Colonic mucosa (tissue), 4 donors: ENCODE results near the gene SLX9. TPM values are rescaled to one million over a fixed set of nuclear protein-coding genes. Genes with fewer than 3 reads are reported as not detected.

Experiments used
- DNase-seq: peaks from one replicate; pipeline ENCODE4 v3.0.0-alpha.2; 2020
- H3K27ac ChIP-seq: fragments of 200-600 bp; one replicate; pipeline ENCODE4 v1.8.0; 2021
- H3K27me3 ChIP-seq: fragments of 200-600 bp; one replicate; pipeline ENCODE4 v1.8.0; 2021
- H3K36me3 ChIP-seq: fragments of 200-600 bp; one replicate; pipeline ENCODE4 v1.8.0; 2021
- H3K4me1 ChIP-seq: fragments of 200-600 bp; one replicate; pipeline ENCODE4 v1.8.0; 2021; ENCODE audit warnings: mild to moderate bottlenecking
- H3K4me3 ChIP-seq: fragments of 200-600 bp; one replicate; pipeline ENCODE4 v1.8.0; 2021
- H3K9ac ChIP-seq, 2 donors: one replicate each; pipeline ENCODE4 v1.7.0; 2013; ENCODE audit warnings: control low read depth in 2 of 2, low read depth in 2 of 2, low read length in 2 of 2
- H3K9me3 ChIP-seq: fragments of 200-600 bp; one replicate; pipeline ENCODE4 v1.8.0; 2021
- intact Hi-C: fragments of 100-400 bp; cut with DNase I; formaldehyde crosslinking; loops from one replicate; pipeline ENCODE4 v1.14.1; 2022
- total RNA-seq, 2 donors: library from RNA; stranded (reverse); fragmentation: NEBNext Ultra II Directional in 1 of 2; extraction: Animal tissue kit (Norgen Biotek cat#: 25700) in 1 of 2; gene quantifications; one replicate each; pipeline ENCODE4 v1.2.1, GENCODE V29; 2021
- TF ChIP-seq, protein P1 (sequence below): fragments of 200-600 bp; IDR thresholded peaks from one replicate; pipeline ENCODE4 v1.8.0; 2022; ENCODE audit warnings: antibody characterized with exemption, mild to moderate bottlenecking
- donor health status: healthy.
- donor health status: DM: no; HTN: no; CAD: no.
- donor health status: DM: no; HTN: no; CAD: no.

The SLX9 gene
- total RNA-seq, 2 donors from 2014 or later, result 30.6 to 50.1 TPM

- Histone ChIP-seq H3K4me3 (no peak overlapping the region), H3K4me1 (no peaks in the 10 kb centered on the region), H3K9me3 (no peaks in the 10 kb centered on the region), H3K9ac (no peak overlapping the region), H3K36me3 (no peaks in the 10 kb centered on the region), H3K27ac (no peak overlapping the region), H3K27me3 (no peaks in the 10 kb centered on the region)
- TF ChIP-seq, protein P1, sequence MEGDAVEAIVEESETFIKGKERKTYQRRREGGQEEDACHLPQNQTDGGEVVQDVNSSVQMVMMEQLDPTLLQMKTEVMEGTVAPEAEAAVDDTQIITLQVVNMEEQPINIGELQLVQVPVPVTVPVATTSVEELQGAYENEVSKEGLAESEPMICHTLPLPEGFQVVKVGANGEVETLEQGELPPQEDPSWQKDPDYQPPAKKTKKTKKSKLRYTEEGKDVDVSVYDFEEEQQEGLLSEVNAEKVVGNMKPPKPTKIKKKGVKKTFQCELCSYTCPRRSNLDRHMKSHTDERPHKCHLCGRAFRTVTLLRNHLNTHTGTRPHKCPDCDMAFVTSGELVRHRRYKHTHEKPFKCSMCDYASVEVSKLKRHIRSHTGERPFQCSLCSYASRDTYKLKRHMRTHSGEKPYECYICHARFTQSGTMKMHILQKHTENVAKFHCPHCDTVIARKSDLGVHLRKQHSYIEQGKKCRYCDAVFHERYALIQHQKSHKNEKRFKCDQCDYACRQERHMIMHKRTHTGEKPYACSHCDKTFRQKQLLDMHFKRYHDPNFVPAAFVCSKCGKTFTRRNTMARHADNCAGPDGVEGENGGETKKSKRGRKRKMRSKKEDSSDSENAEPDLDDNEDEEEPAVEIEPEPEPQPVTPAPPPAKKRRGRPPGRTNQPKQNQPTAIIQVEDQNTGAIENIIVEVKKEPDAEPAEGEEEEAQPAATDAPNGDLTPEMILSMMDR, result no peak
- intact Hi-C loops, result no loop called here
- no peak for DNase-seq
These were observed 36.7 kb upstream of the SLX9 start for GRCh38 chr21:44903050-44903685.

GRCh38 chr21:44903689-44904088 lies 36.1 kb upstream of the SLX9 start:
- Histone ChIP-seq H3K27me3 (no peaks in the 10 kb centered on the region), H3K4me3 (no peak overlapping the region), H3K9ac (no peak overlapping the region), H3K9me3 (no peaks in the 10 kb centered on the region), H3K4me1 (no peaks in the 10 kb centered on the region), H3K36me3 (no peaks in the 10 kb centered on the region), H3K27ac (no peak overlapping the region)
- no peak for DNase-seq
- TF ChIP-seq, protein P1, result no peak
- intact Hi-C loops, result no loop called here

- no peak overlapping the region for H3K9ac ChIP-seq
- H3K4me3 ChIP-seq, result no peak overlapping the region
- H3K9me3 ChIP-seq, result no peaks in the 10 kb centered on the region
- intact Hi-C loops, result no loop called here
- no peak overlapping the region for H3K27ac ChIP-seq
- DNase-seq, result no peak
- no peaks in the 10 kb centered on the region for H3K4me1 ChIP-seq
- no peaks in the 10 kb centered on the region for H3K36me3 ChIP-seq
- TF ChIP-seq, protein P1, result no peak
- H3K27me3 ChIP-seq, result no peaks in the 10 kb centered on the region
These were observed 35.5 kb upstream of the SLX9 start for GRCh38 chr21:44904141-44904923.

DNA sequence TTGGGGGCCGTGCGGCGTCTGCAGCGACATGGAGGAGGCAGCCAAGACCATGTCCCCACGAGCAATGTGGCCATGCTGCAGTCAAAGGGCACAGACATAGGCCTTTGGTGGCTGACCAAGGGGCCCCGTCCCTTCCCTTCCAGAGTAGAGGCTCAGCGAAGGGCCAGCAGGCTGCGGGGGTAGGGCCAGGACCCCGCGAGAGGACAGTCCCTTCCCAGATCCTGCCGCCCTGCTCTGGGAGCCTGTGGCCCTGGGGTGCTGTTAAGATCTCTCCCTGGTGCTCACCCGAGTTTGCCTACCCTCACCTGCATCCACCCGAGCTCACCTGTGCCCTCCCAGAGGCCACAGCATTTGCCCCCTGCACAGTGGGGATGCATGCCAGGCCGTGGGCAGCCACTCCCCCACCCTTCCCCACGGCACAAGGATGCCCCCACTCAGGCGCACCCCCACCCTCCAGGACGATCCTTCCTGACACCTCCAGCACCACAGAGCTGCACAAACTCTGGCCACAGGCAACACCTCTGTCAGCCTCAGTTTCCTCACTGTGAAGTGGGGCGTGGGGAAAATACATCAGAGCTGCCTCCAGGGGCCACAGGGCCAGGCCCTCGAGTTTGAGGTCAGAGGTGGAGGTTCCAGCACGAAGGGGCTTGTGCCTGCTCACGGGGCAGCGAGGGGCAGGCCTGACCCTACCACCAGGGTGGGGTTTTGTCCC lies 34.7 kb upstream of the SLX9 start:
- Histone ChIP-seq H3K9me3 (no peaks in the 10 kb centered on the region), H3K9ac (no peak overlapping the region), H3K27me3 (no peaks in the 10 kb centered on the region), H3K4me3 (no peak overlapping the region), H3K36me3 (no peaks in the 10 kb centered on the region), H3K4me1 (no peaks in the 10 kb centered on the region), H3K27ac (no peak overlapping the region)
- intact Hi-C loops, result no loop called here
- TF ChIP-seq, protein P1, result no peak
- no peak for DNase-seq

- no peaks in the 10 kb centered on the region for H3K36me3 ChIP-seq
- H3K9me3 ChIP-seq, result no peaks in the 10 kb centered on the region
- no peaks in the 10 kb centered on the region for H3K27me3 ChIP-seq
- peaks cover 2% of the 10 kb centered on the region for H3K4me1 ChIP-seq
- no peak overlapping the region for H3K4me3 ChIP-seq
- no peak overlapping the region for H3K9ac ChIP-seq
- DNase-seq, result no peak
- TF ChIP-seq, protein P1, result no peak
- no peak overlapping the region for H3K27ac ChIP-seq
- intact Hi-C loops, result no loop called here
These were observed 34.1 kb upstream of the SLX9 start for GRCh38 chr21:44905728-44906090.
